OCI-LY1 (cell line): ENCODE data around the gene XPO6.
A peak's percentile ranks its signal among the peaks of the same experiment; 100 is the strongest.

Experiments
- H2AFZ ChIP-seq: fragments of 200-600 bp; sonication (generic), shearing (Covaris generic); 2 replicates; pipeline ENCODE4 v1.6.0; 2014; ENCODE audit warnings: antibody characterized with exemption, mild to moderate bottlenecking, low read length
- H3F3A ChIP-seq: fragments of 200-600 bp; sonication (generic), shearing (Covaris generic); 2 replicates; pipeline ENCODE4 v1.6.0; 2014; ENCODE audit warnings: mild to moderate bottlenecking, antibody characterized with exemption, low read length, moderate library complexity; ENCODE audit not compliant: insufficient read depth
- H3K27ac ChIP-seq: fragments of 200-600 bp; sonication (generic); 2 replicates; pipeline ENCODE4 v1.5.1; 2014; ENCODE audit warnings: low read length, mixed run types, mild to moderate bottlenecking, low read depth; ENCODE audit not compliant: poor library complexity, severe bottlenecking
- H3K27me3 ChIP-seq: fragments of 200-600 bp; sonication (generic); 2 replicates; pipeline ENCODE4 v1.6.0; 2014; ENCODE audit warnings: antibody characterized with exemption, mild to moderate bottlenecking, low read length, moderate library complexity; ENCODE audit not compliant: insufficient read depth
- H3K36me3 ChIP-seq: fragments of 200-600 bp; sonication (generic); 2 replicates; pipeline ENCODE4 v1.6.1; 2014; ENCODE audit warnings: mild to moderate bottlenecking, antibody characterized with exemption, low read length, moderate library complexity, mixed read lengths; ENCODE audit not compliant: insufficient read depth
- H3K4me1 ChIP-seq: fragments of 200-600 bp; sonication (generic); 2 replicates; pipeline ENCODE4 v1.5.1; 2014; ENCODE audit warnings: mild to moderate bottlenecking, low read length, moderate library complexity; ENCODE audit not compliant: insufficient read depth, severe bottlenecking
- H3K4me2 ChIP-seq: fragments of 200-600 bp; sonication (generic), shearing (Covaris generic); 2 replicates; pipeline ENCODE4 v1.6.1; 2014; ENCODE audit warnings: low read length
- H3K4me3 ChIP-seq: fragments of 200-600 bp; sonication (generic); 2 replicates; pipeline ENCODE4 v1.5.1; 2014; ENCODE audit warnings: low read length, low read depth, mild to moderate bottlenecking, mixed read lengths; ENCODE audit not compliant: poor library complexity, severe bottlenecking
- H3K79me2 ChIP-seq: fragments of 200-600 bp; shearing (Covaris generic); 2 replicates; pipeline ENCODE4 v1.6.1; 2016; ENCODE audit warnings: mixed run types, low read length, mixed read lengths; ENCODE audit not compliant: insufficient read depth
- H3K9ac ChIP-seq: fragments of 200-600 bp; sonication (generic), shearing (Covaris generic); 2 replicates; pipeline ENCODE4 v1.6.1; 2014; ENCODE audit warnings: mild to moderate bottlenecking, low read length, mixed read lengths
- H3K9me2 ChIP-seq: fragments of 200-600 bp; sonication (generic), shearing (Covaris generic); 2 replicates; pipeline ENCODE4 v1.6.1; 2014; ENCODE audit warnings: low read depth, mild to moderate bottlenecking, low read length, mixed read lengths
- H3K9me3 ChIP-seq: fragments of 200-600 bp; shearing (Covaris generic); 2 replicates; pipeline ENCODE4 v1.6.1; 2014; ENCODE audit warnings: low read length, mixed read lengths
- H4K20me1 ChIP-seq: fragments of 200-600 bp; sonication (generic), shearing (Covaris generic); 2 replicates; pipeline ENCODE4 v1.6.0; 2016; ENCODE audit warnings: mild to moderate bottlenecking, low read length; ENCODE audit not compliant: insufficient read depth
- CTCF ChIP-seq: fragments of 200-600 bp; sonication (generic), shearing (Covaris generic); IDR thresholded peaks from 2 replicates; pipeline ENCODE4 v1.5.1; 2017; ENCODE audit warnings: mild to moderate bottlenecking, antibody characterized with exemption, low read length, moderate library complexity, mixed read lengths
- EZH2 ChIP-seq: fragments of 200-600 bp; sonication (generic), shearing (Covaris generic); IDR thresholded peaks from 2 replicates; pipeline ENCODE4 v1.8.0; 2017; ENCODE audit warnings: borderline replicate concordance, mixed run types, mild to moderate bottlenecking, antibody characterized with exemption, low read length, moderate library complexity, mixed read lengths

XPO6 gene

DNA sequence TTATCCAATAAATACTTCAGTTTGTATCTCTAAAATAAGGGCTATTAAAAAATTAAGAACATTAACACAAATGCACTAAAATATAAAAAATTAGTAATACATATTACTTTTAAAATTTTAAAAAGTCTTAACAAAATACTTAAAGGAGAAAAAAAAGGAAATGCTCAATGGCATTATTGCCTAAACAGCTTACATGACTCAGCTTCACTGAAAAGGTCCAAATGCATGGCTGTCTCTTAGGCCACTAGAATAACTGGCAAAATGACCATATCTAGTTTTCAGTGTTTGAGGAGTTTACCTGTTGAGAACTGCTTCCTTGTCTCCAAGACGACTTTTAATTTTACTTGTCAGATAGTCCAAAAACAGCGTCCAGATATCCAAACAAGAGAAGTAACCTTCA, 66.0 kb downstream of the XPO6 start:
- H2AFZ ChIP-seq, result no peak overlapping the region
- TF ChIP-seq CTCF, result no peak
- TF ChIP-seq EZH2, result no peak
- H3K9me2 ChIP-seq, result no peaks in the 10 kb centered on the region
- no peak overlapping the region for H3K27ac ChIP-seq
- H3K4me2 ChIP-seq, result no peak overlapping the region
- no peaks in the 10 kb centered on the region for H3K79me2 ChIP-seq
- H4K20me1 ChIP-seq, result no peaks in the 10 kb centered on the region
- H3K9me3 ChIP-seq, result no peaks in the 10 kb centered on the region
- H3K36me3 ChIP-seq, result peaks cover 83% of the 10 kb centered on the region
- H3K4me1 ChIP-seq, result peaks cover 18% of the 10 kb centered on the region
- H3K9ac ChIP-seq, result no peak overlapping the region
- no peaks in the 10 kb centered on the region for H3K27me3 ChIP-seq
- no peaks in the 10 kb centered on the region; the same call in 1 of the 2 replicates for H3F3A ChIP-seq
- H3K4me3 ChIP-seq, result no peak overlapping the region

- Histone ChIP-seq H3K4me3 (peak overlapping the region; percentile 10), H3K79me2 (no peaks in the 10 kb centered on the region), H3K9me3 (no peaks in the 10 kb centered on the region), H3K9ac (peak overlapping the region; percentile 12; the same call in 1 of the 2 replicates), H3K9me2 (no peaks in the 10 kb centered on the region), H2AFZ (no peak overlapping the region), H3K4me1 (peaks cover 21% of the 10 kb centered on the region), H3K36me3 (peaks cover 72% of the 10 kb centered on the region), H3F3A (no peaks in the 10 kb centered on the region; the same call in 1 of the 2 replicates), H3K27ac (peak overlapping the region; percentile 92), H3K4me2 (peak overlapping the region; percentile 48), H4K20me1 (no peaks in the 10 kb centered on the region), H3K27me3 (no peaks in the 10 kb centered on the region)
- TF ChIP-seq CTCF, result no peak
- no peak for TF ChIP-seq EZH2
Observed at GRCh38 chr16:28140788-28141618, 70.8 kb downstream of the XPO6 start.

GRCh38 chr16:28139530-28139929, 72.2 kb downstream of the XPO6 start:
- Histone ChIP-seq H3K4me3 (no peak overlapping the region), H3F3A (no peaks in the 10 kb centered on the region; the same call in 1 of the 2 replicates), H3K79me2 (no peaks in the 10 kb centered on the region), H3K9me3 (no peaks in the 10 kb centered on the region), H3K27ac (no peak overlapping the region), H3K9me2 (no peaks in the 10 kb centered on the region), H3K9ac (no peak overlapping the region), H4K20me1 (no peaks in the 10 kb centered on the region), H2AFZ (no peak overlapping the region), H3K36me3 (peaks cover 73% of the 10 kb centered on the region), H3K4me2 (no peak overlapping the region), H3K27me3 (no peaks in the 10 kb centered on the region), H3K4me1 (peaks cover 21% of the 10 kb centered on the region)
- TF ChIP-seq CTCF, result no peak
- no peak for TF ChIP-seq EZH2
